Ishikawa (cell line): ENCODE measurements around the gene TBC1D22A.

Experiments
- CEBPB ChIP-seq: IDR thresholded peaks from 2 replicates; pipeline ENCODE4 v1.6.1; 2012
- CREB1 ChIP-seq: IDR thresholded peaks from 2 replicates; pipeline ENCODE4 v1.6.1; 2012; ENCODE audit warnings: low read depth
- EGR1 ChIP-seq: IDR thresholded peaks from 2 replicates; pipeline ENCODE4 v1.6.1; 2012
- EP300 ChIP-seq: IDR thresholded peaks from 2 replicates; pipeline ENCODE4 v1.6.1; 2012; ENCODE audit warnings: borderline replicate concordance
- RAD21 ChIP-seq: IDR thresholded peaks from 2 replicates; pipeline ENCODE4 v1.6.1; 2012; ENCODE audit warnings: low read depth
- REST ChIP-seq: IDR thresholded peaks from 2 replicates; pipeline ENCODE4 v1.6.1; 2012; ENCODE audit warnings: low read depth, mild to moderate bottlenecking
- TEAD4 ChIP-seq: IDR thresholded peaks from 2 replicates; pipeline ENCODE4 v1.6.1; 2012

GRCh38 chr22:47020166-47020565, 257.7 kb downstream of the TBC1D22A start:
- TF ChIP-seq EP300: no peak
- no peak for TF ChIP-seq CREB1
- no peak for TF ChIP-seq RAD21
- no peak for TF ChIP-seq REST
- no peak for TF ChIP-seq TEAD4
- no peak for TF ChIP-seq EGR1
- no peak for TF ChIP-seq CEBPB
